Measurements from ENCODE around the gene STPG1.

GRCh38 chr1:24311741-24312140, 101.8 kb downstream of the STPG1 start:
- no peak for TF ChIP-seq CTCF (IDR thresholded peaks at IDR 0.05; ENCODE audit: insufficient read depth, low read depth, low read length)
- no peak for TF ChIP-seq EZH2 (IDR thresholded peaks at IDR 0.05; ENCODE audit: insufficient read depth, low read length)

Data from astrocyte (in vitro differentiated cells and primary cell).